ENCODE results near the gene COMT. TPM values are rescaled to one million over a fixed set of nuclear protein-coding genes. Genes with fewer than 3 reads are reported as not detected.

Gene COMT
- total and polyA plus RNA-seq, 3 donors from 2014 or later: 147 to 427 (median 278) TPM

- H3K36me3 ChIP-seq (ENCODE audit: low read depth, missing control alignments): no peaks in the 10 kb centered on the region
- TF ChIP-seq, protein P1, sequence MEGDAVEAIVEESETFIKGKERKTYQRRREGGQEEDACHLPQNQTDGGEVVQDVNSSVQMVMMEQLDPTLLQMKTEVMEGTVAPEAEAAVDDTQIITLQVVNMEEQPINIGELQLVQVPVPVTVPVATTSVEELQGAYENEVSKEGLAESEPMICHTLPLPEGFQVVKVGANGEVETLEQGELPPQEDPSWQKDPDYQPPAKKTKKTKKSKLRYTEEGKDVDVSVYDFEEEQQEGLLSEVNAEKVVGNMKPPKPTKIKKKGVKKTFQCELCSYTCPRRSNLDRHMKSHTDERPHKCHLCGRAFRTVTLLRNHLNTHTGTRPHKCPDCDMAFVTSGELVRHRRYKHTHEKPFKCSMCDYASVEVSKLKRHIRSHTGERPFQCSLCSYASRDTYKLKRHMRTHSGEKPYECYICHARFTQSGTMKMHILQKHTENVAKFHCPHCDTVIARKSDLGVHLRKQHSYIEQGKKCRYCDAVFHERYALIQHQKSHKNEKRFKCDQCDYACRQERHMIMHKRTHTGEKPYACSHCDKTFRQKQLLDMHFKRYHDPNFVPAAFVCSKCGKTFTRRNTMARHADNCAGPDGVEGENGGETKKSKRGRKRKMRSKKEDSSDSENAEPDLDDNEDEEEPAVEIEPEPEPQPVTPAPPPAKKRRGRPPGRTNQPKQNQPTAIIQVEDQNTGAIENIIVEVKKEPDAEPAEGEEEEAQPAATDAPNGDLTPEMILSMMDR (IDR thresholded peaks at IDR 0.05): no peak
- no peak for TF ChIP-seq POLR2A (IDR thresholded peaks at IDR 0.05)
- WGBS, 2 donors: 95 to 96% methylated on average over 8 to 23 of the region's 23 CpGs
- no peaks in the 10 kb centered on the region for H3K9me3 ChIP-seq
- H3K27me3 ChIP-seq: no peaks in the 10 kb centered on the region
- H3K4me1 ChIP-seq: peaks cover 12% of the 10 kb centered on the region
- no peak overlapping the region for H3K4me3 ChIP-seq
- no peak overlapping the region for H3K27ac ChIP-seq
- intact Hi-C loops (cut with DNase I; ENCODE audit: low total_unique reads): no loop called here
- no peak for DNase-seq
These were observed 46.3 kb upstream of the COMT start for GRCh38 chr22:19895160-19895849.

DNA sequence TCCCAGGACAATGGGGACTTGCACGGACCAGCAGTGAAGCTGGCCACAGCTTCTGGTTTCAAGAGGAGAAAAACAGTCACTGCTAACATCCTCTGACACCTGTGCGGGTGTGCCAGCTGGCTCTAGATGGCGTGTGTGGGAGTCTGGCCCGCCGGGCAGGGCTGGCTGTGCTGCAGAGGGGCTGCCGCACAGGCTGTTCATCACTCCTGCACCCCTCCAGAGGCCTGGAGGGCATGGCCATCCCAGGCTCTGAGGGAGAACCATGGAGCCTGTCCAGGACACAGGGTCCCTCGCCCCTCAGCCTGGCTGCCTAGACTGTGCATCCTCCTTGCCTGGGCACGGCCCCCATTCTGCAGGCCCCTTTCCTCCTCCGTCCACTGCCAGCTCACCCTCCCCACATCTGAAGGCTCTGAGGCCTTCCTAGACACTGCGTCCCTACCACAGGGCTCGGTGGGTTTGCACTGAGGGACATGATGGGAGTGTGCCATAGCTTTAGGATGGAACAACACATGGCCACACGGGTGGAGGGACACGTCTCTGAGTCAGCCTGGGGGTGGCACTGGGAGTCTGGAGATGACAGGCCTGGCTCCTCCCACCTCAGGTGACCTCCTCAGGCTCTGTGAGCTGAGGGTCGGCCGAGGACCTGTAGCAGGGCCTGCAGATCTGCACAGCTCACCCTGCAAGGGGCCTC is 44.8 kb upstream of the COMT start:
- no peaks in the 10 kb centered on the region for H3K27me3 ChIP-seq
- peaks cover 8% of the 10 kb centered on the region for H3K4me1 ChIP-seq
- H3K27ac ChIP-seq: no peak overlapping the region
- peak; percentile 35 for DNase-seq
- WGBS, 2 donors: 68 to 82% methylated on average over 5 to 15 of the region's 15 CpGs
- no peaks in the 10 kb centered on the region for H3K36me3 ChIP-seq (ENCODE audit: low read depth, missing control alignments)
- TF ChIP-seq, protein P1 (IDR thresholded peaks at IDR 0.05): no peak
- TF ChIP-seq POLR2A (IDR thresholded peaks at IDR 0.05): no peak
- no peak overlapping the region for H3K4me3 ChIP-seq
- intact Hi-C loops (cut with DNase I; ENCODE audit: low total_unique reads): no loop called here
- H3K9me3 ChIP-seq: no peaks in the 10 kb centered on the region

DNA sequence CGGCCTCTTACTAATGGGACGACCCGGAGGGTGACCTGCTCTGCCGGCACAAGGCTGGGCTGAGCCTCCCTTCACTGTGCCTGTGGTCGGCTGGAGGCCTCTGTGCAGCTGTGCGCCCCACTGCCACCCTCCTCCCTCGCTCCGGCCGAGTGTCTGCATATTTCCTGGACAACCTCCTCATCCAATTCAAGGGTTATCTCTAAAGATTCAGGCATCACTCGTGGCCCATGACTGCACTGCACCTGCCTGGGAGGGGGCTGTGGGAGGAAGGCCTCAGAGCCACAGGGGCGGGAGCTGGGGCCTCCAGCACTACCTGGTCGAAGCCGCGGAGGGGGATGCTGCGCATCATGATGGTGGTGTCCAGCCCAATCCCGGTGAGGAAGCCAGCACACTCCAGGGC is 43.8 kb upstream of the COMT start:
- WGBS, 2 donors: 74 to 78% methylated on average over 11 to 16 of the region's 16 CpGs
- intact Hi-C loops (cut with DNase I; ENCODE audit: low total_unique reads): no loop called here
- Histone ChIP-seq H3K27ac (no peak overlapping the region), H3K27me3 (no peaks in the 10 kb centered on the region), H3K36me3 (ENCODE audit: low read depth, missing control alignments) (no peaks in the 10 kb centered on the region), H3K4me3 (no peak overlapping the region), H3K4me1 (no peaks in the 10 kb centered on the region), H3K9me3 (no peaks in the 10 kb centered on the region)
- no peak for DNase-seq
- no peak for TF ChIP-seq POLR2A (IDR thresholded peaks at IDR 0.05)
- TF ChIP-seq, protein P1 (IDR thresholded peaks at IDR 0.05): no peak

DNA sequence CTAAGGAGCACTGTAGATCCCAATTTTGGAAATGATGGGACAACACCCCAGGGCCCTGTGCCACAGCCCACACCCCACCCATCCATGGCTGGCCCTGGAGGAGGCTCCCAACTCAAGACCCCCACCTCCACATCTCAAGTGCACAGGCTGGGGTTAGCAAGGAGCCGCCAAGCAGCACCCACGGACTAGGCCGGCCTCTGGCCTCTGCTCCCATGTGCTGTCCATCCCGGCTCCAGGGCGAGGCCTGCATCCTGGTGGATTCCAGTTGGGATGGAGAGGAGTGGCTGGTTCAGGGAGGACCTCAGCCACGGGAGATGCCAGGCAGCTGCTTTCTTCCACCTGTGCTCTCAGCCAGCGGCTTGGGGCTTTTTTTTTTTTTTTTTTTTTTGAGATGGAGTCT is 43.4 kb upstream of the COMT start:
- H3K9me3 ChIP-seq: no peaks in the 10 kb centered on the region
- no peak for DNase-seq
- peaks cover 3% of the 10 kb centered on the region for H3K4me1 ChIP-seq

More for the DNA sequence above, 43.4 kb upstream of the COMT start:
- TF ChIP-seq, protein P1 (IDR thresholded peaks at IDR 0.05): no peak
- intact Hi-C loops (cut with DNase I; ENCODE audit: low total_unique reads): no loop called here
- WGBS, 2 donors: 86 to 91% methylated on average over 6 to 7 of the region's 7 CpGs
- H3K27me3 ChIP-seq: no peaks in the 10 kb centered on the region
- H3K36me3 ChIP-seq (ENCODE audit: low read depth, missing control alignments): no peaks in the 10 kb centered on the region
- H3K27ac ChIP-seq: no peak overlapping the region
- no peak overlapping the region for H3K4me3 ChIP-seq
